GM18873 (cell line): Measurements from ENCODE around the gene C17orf67.

ENCODE experiments used
- ATAC-seq: cut with Tn5 transposase; IDR thresholded peaks from one replicate; pipeline ENCODE4 v1.9.1; 2021; ENCODE audit warnings: mild to moderate bottlenecking, moderate library complexity, moderate number of reproducible peaks; ENCODE audit not compliant: unreplicated experiment, low FRiP score

C17orf67 gene

GRCh38 chr17:56742601-56743000, 91.1 kb downstream of the C17orf67 start:
- no peak for ATAC-seq
